CD14-positive monocyte (primary cell): ENCODE measurements around the gene PSMB8. TPM values are rescaled to one million over a fixed set of nuclear protein-coding genes. Genes with fewer than 3 reads are reported as not detected.
"Not testable (repeated sequence)": the region's sequence is repeated elsewhere in the genome, so short reads cannot be mapped to it uniquely, and the experiment has no call there.

Source experiments
- DNase-seq, 3 donors: peaks; one replicate each; pipeline ENCODE4 v3.0.0-alpha.2; 2011 to 2022
- H2AFZ ChIP-seq: 2 replicates; pipeline ENCODE4 v1.6.0; 2012; ENCODE audit warnings: mild to moderate bottlenecking, low read depth, low read length, inconsistent platforms; ENCODE audit not compliant: insufficient read depth, poor library complexity, severe bottlenecking
- H3K27ac ChIP-seq, 2 donors: 1 replicate in 1 of 2; 2 replicates in 1 of 2; pipeline ENCODE4 v1.5.1; 2012 to 2013; ENCODE audit warnings: low read length in 2 of 2, control low read depth in 1 of 2, inconsistent platforms in 1 of 2, low read depth in 1 of 2, mild to moderate bottlenecking in 1 of 2
- H3K27me3 ChIP-seq, 2 donors: one replicate each; pipeline versions ENCODE4 v1.6.0 to v1.6.1; 2011 to 2013; ENCODE audit warnings: low read length in 2 of 2; ENCODE audit not compliant: control insufficient read depth in 2 of 2, insufficient read depth in 2 of 2
- H3K36me3 ChIP-seq, 2 donors: replicated peaks in 1 of 2; 1 replicate in 1 of 2; 2 replicates in 1 of 2; pipeline versions ENCODE4 v1.5.1 to v1.6.1; 2012 to 2013; ENCODE audit warnings: low read length in 2 of 2, control low read depth in 1 of 2, inconsistent platforms in 1 of 2, mild to moderate bottlenecking in 1 of 2; ENCODE audit not compliant: insufficient read depth in 2 of 2, control insufficient read depth in 1 of 2
- H3K4me1 ChIP-seq, 2 donors: 1 replicate in 1 of 2; 2 replicates in 1 of 2; pipeline versions ENCODE4 v1.5.1 to v1.6.1; 2012 to 2013; ENCODE audit warnings: low read length in 2 of 2, control low read depth in 1 of 2, inconsistent platforms in 1 of 2, mild to moderate bottlenecking in 1 of 2, moderate library complexity in 1 of 2; ENCODE audit not compliant: insufficient read depth in 2 of 2, control insufficient read depth in 1 of 2
- H3K4me2 ChIP-seq: replicated peaks from 2 replicates; pipeline ENCODE3; 2012; ENCODE audit warnings: low read length, moderate library complexity, mild to moderate bottlenecking; ENCODE audit not compliant: poor library complexity, severe bottlenecking; ENCODE audit errors: extremely low read depth
- H3K4me3 ChIP-seq, 3 experiments: fragments of 200-600 bp in 1 of 3; sonication (generic) in 1 of 3; replicated peaks in 1 of 3; 1 replicate in 2 of 3; 2 replicates in 1 of 3; pipeline ENCODE4 v1.5.1; 2011 to 2013; ENCODE audit warnings: low read length in 3 of 3, mild to moderate bottlenecking in 3 of 3, control low read depth in 2 of 3, low read depth in 2 of 3, inconsistent platforms in 1 of 3, moderate library complexity in 1 of 3
- H3K79me2 ChIP-seq: 2 replicates; pipeline ENCODE4 v1.6.0; 2012; ENCODE audit warnings: mild to moderate bottlenecking, control low read depth, inconsistent platforms, low read length, moderate library complexity; ENCODE audit not compliant: insufficient read depth
- H3K9ac ChIP-seq: 2 replicates; pipeline ENCODE4 v1.6.0; 2017; ENCODE audit warnings: low read length, mild to moderate bottlenecking; ENCODE audit not compliant: insufficient read depth, poor library complexity, severe bottlenecking
- H3K9me3 ChIP-seq, 2 donors: replicated peaks in 1 of 2; 1 replicate in 1 of 2; 2 replicates in 1 of 2; pipeline versions ENCODE4 v1.5.1 to v1.6.1; 2012 to 2013; ENCODE audit warnings: low read length in 2 of 2, control low read depth in 1 of 2; ENCODE audit not compliant: control insufficient read depth in 1 of 2, insufficient read depth in 1 of 2
- H4K20me1 ChIP-seq: 2 replicates; pipeline ENCODE4 v1.6.0; 2012; ENCODE audit warnings: mild to moderate bottlenecking, low read length, control low read depth, moderate library complexity; ENCODE audit not compliant: insufficient read depth
- H3K27ac Mint-ChIP-seq, 7 donors: one replicate each; pipeline ENCODE4 v1.8.0; 2020; ENCODE audit warnings: mild to moderate bottlenecking in 7 of 7, mixed read lengths in 7 of 7, moderate library complexity in 6 of 7, inconsistent platforms in 2 of 7
- H3K27me3 Mint-ChIP-seq, 3 donors: one replicate each; pipeline ENCODE4 v1.8.0; 2021 to 2022; ENCODE audit warnings: low read depth in 3 of 3, mild to moderate bottlenecking in 3 of 3, mixed read lengths in 3 of 3, moderate library complexity in 3 of 3, inconsistent platforms in 1 of 3
- H3K36me3 Mint-ChIP-seq, 2 donors: one replicate each; pipeline ENCODE4 v1.8.0; 2020; ENCODE audit warnings: mixed read lengths in 2 of 2, inconsistent platforms in 1 of 2, mild to moderate bottlenecking in 1 of 2
- H3K4me1 Mint-ChIP-seq: one replicate; pipeline ENCODE4 v1.8.0; 2020; ENCODE audit warnings: mild to moderate bottlenecking, mixed read lengths
- H3K4me3 Mint-ChIP-seq, 2 donors: one replicate each; pipeline ENCODE4 v1.8.0; 2020; ENCODE audit warnings: mild to moderate bottlenecking in 2 of 2, mixed read lengths in 2 of 2, moderate library complexity in 1 of 2
- H3K9me3 Mint-ChIP-seq, 7 donors: one replicate each; pipeline ENCODE4 v1.8.0; 2020 to 2022; ENCODE audit warnings: mixed read lengths in 7 of 7, mild to moderate bottlenecking in 6 of 7, moderate library complexity in 6 of 7, inconsistent platforms in 2 of 7
- WGBS: methylation state at CpG from one replicate; pipeline ENCODE4 v1.1.5; 2013; ENCODE audit warnings: missing lambda C conversion rate; ENCODE audit not compliant: insufficient coverage; 5-methylcytosine and 5-hydroxymethylcytosine counted together
- intact Hi-C, 2 donors: fragments of 100-400 bp; cut with micrococcal nuclease; formaldehyde crosslinking; loops; one replicate each; pipeline versions ENCODE4 v1.15.0 to v1.15.1; 2023
- polyA plus RNA-seq, 3 donors: library from polyadenylated mRNA; depleted of rRNA in 1 of 3; unstranded in 2 of 3; stranded (reverse) in 1 of 3; fragments of 300-500 nt in 2 of 3; fragments of >200 nt in 1 of 3; fragmentation: Illumina TruSeq in 2 of 3; gene quantifications; 1 replicate in 2 of 3; 2 replicates in 1 of 3; pipeline ENCODE4 v1.2.3, GENCODE V29; 2012 to 2021
- TF ChIP-seq, protein P1 (sequence below): fragments of 200-600 bp; IDR thresholded peaks from one replicate; pipeline ENCODE4 v1.8.0; 2022; ENCODE audit warnings: antibody characterized with exemption, mild to moderate bottlenecking

The PSMB8 gene
- polyA plus RNA-seq, 3 donors = 164 to 534 (median 487) TPM

DNA sequence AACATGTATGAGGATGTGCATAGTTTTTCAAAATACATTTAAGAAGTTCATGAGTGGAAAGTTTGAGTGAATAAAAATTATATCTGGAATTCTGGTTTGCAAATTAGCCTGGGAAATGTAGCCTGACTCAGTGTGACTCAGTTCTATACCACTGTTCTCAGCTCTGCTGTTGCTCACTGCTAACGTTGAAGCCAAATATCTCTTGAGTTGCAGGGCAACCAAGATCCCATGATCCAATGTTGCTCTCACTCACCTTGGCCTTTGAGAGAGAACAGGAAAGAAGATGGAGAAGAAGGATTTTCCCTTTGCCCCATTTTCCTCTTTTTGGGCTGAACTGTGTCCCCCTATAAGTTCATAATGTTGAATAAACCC lies 39.0 kb upstream of the PSMB8 start:
- H2AFZ ChIP-seq = no peak overlapping the region
- intact Hi-C loops = no loop called here
- DNase-seq = no peak
- H3K4me1 Mint-ChIP-seq = peaks cover 18% of the 10 kb centered on the region
- no peaks in the 10 kb centered on the region for H3K79me2 ChIP-seq
- H3K27ac ChIP-seq = no peak overlapping the region
- H3K4me3 Mint-ChIP-seq = no peak overlapping the region
- H3K36me3 Mint-ChIP-seq = peaks cover 0 to 14% of the 10 kb centered on the region in 2 donors
- H3K9me3 ChIP-seq = no peaks in the 10 kb centered on the region
- no peaks in the 10 kb centered on the region for H3K36me3 ChIP-seq
- no peak overlapping the region for H3K4me3 ChIP-seq
- H3K27ac Mint-ChIP-seq = no peak overlapping the region
- no peak overlapping the region for H3K9ac ChIP-seq
- H3K4me2 ChIP-seq = no peak overlapping the region
- 50% methylated on average over 1 of the region's 1 CpG for WGBS
- peaks cover 0 to 3% (median 0%) of the 10 kb centered on the region in 7 donors for H3K9me3 Mint-ChIP-seq
- H3K27me3 ChIP-seq = peaks cover 15 to 23% of the 10 kb centered on the region in 2 donors
- H3K4me1 ChIP-seq = peaks cover 6% of the 10 kb centered on the region in 2 donors
- H4K20me1 ChIP-seq = no peaks in the 10 kb centered on the region
- H3K27me3 Mint-ChIP-seq = peaks cover 27 to 29% (median 29%) of the 10 kb centered on the region in 3 donors
- TF ChIP-seq, protein P1, sequence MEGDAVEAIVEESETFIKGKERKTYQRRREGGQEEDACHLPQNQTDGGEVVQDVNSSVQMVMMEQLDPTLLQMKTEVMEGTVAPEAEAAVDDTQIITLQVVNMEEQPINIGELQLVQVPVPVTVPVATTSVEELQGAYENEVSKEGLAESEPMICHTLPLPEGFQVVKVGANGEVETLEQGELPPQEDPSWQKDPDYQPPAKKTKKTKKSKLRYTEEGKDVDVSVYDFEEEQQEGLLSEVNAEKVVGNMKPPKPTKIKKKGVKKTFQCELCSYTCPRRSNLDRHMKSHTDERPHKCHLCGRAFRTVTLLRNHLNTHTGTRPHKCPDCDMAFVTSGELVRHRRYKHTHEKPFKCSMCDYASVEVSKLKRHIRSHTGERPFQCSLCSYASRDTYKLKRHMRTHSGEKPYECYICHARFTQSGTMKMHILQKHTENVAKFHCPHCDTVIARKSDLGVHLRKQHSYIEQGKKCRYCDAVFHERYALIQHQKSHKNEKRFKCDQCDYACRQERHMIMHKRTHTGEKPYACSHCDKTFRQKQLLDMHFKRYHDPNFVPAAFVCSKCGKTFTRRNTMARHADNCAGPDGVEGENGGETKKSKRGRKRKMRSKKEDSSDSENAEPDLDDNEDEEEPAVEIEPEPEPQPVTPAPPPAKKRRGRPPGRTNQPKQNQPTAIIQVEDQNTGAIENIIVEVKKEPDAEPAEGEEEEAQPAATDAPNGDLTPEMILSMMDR = no peak

DNA sequence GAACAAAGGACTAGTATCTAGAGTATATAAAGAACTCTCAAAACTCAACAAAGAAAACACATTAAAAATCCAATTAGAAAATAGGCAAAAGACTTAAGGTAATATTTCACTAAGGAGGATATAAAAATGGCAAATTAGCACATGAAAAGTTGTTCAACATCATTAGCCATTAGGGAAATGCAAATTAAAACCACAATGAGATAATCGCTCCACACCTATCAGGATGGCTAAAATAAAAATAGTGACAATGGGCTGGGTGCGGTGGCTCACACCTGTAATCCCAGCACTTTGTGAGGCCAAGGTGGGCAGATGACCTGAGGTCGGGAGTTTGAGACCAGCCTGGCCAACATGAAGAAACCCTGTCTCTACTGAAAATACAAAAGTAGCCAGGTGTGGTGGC lies 37.1 kb upstream of the PSMB8 start:
- H3K9me3 ChIP-seq, H2AFZ ChIP-seq, H3K4me1 ChIP-seq, H4K20me1 ChIP-seq, DNase-seq, H3K4me2 ChIP-seq, H3K27ac Mint-ChIP-seq, H3K4me3 ChIP-seq, H3K9ac ChIP-seq, H3K27ac ChIP-seq, intact Hi-C loops, H3K79me2 ChIP-seq, H3K36me3 ChIP-seq, H3K9me3 Mint-ChIP-seq: not testable (repeated sequence)
- H3K27me3 Mint-ChIP-seq = peaks cover 27 to 39% (median 32%) of the 10 kb centered on the region in 3 donors
- peak overlapping the region in 1 of 2 donors; percentile 23 for H3K4me3 Mint-ChIP-seq
- 80% methylated on average over 1 of the region's 3 CpGs for WGBS
- peaks cover 0 to 15% of the 10 kb centered on the region in 2 donors for H3K36me3 Mint-ChIP-seq
- peaks cover 15 to 29% of the 10 kb centered on the region in 2 donors for H3K27me3 ChIP-seq
- peaks cover 17% of the 10 kb centered on the region for H3K4me1 Mint-ChIP-seq
